HCT116 (cell line): ENCODE measurements around the gene COL20A1. TPM values are rescaled to one million over a fixed set of nuclear protein-coding genes. Genes with fewer than 3 reads are reported as not detected.
A peak's percentile ranks its signal among the peaks of the same experiment; 100 is the strongest.

Source experiments
- ATAC-seq: fragments of 200-7000 bp; cut with Tn5 transposase; 2 replicates; pipeline ENCODE4 v1.9.1; 2020; ENCODE audit warnings: mild to moderate bottlenecking, moderate library complexity
- BruUV-seq: library from RNA; stranded (reverse); fragments of 400-500 nt; replicated peaks from 2 replicates; lab custom pipeline; 2021; lab: Mats Ljungman, UMichigan
- CTCF ChIA-PET: fragments of 300-600 bp; sonication (Branson Sonifier 250); formaldehyde crosslinking; loops from one replicate; lab custom pipeline; 2021; ENCODE audit warnings: antibody characterized with exemption; lab: Charles Lee
- POLR2A ChIA-PET: fragments of 300-600, 350-600 bp; sonication (Branson Sonifier 250); formaldehyde crosslinking; loops from one replicate; lab custom pipeline; 2021; ENCODE audit warnings: antibody characterized with exemption; lab: Charles Lee
- RAD21 ChIA-PET, 2 experiments: fragments of 300-600 bp; sonication (Branson Sonifier 250); formaldehyde crosslinking; loops; one replicate each; lab custom pipeline; 2023; ENCODE audit warnings: low total read pairs in 2 of 2; ENCODE audit not compliant: uncharacterized antibody in 2 of 2, unreplicated experiment in 2 of 2, low non-redundant PET in 1 of 2; lab: Charles Lee
- DNase-seq: peaks from one replicate; pipeline ENCODE4 v3.0.0-alpha.2; 2010; ENCODE audit warnings: low read depth, low spot score
- H2AFZ ChIP-seq: fragments of 200-600 bp; shearing (Covaris generic), sonication (generic); 2 replicates; pipeline ENCODE4 v1.6.1; 2017; ENCODE audit warnings: low read depth, mixed run types, mixed read lengths, antibody characterized with exemption, low read length; ENCODE audit not compliant: poor library complexity, severe bottlenecking
- H3K27ac ChIP-seq: 2 replicates; pipeline ENCODE4 v1.5.1; 2012; ENCODE audit warnings: low read depth, low read length
- H3K27me3 ChIP-seq: fragments of 200-600 bp; sonication (generic); 2 replicates; pipeline ENCODE4 v1.6.1; 2016; ENCODE audit warnings: mixed run types, low read length, mixed read lengths; ENCODE audit not compliant: insufficient read depth
- H3K36me3 ChIP-seq, 2 experiments: fragments of 200-500 bp in 1 of 2; fragments of 200-600 bp in 1 of 2; sonication (Bioruptor generic) in 1 of 2; sonication (generic) in 1 of 2; 2 replicates each; pipeline versions ENCODE4 v1.5.1 to v1.6.1; 2014 to 2016; ENCODE audit warnings: low read length in 2 of 2, inconsistent platforms in 1 of 2, mixed read lengths in 1 of 2, mixed run types in 1 of 2; ENCODE audit not compliant: insufficient read depth in 2 of 2, control insufficient read depth in 1 of 2
- H3K4me1 ChIP-seq, 2 experiments: fragments of 200-600 bp in 1 of 2; sonication (generic) in 1 of 2; 2 replicates each; pipeline versions ENCODE4 v1.5.1 to v1.6.1; 2012 to 2017; ENCODE audit warnings: low read length in 2 of 2, inconsistent platforms in 1 of 2, mild to moderate bottlenecking in 1 of 2, mixed read lengths in 1 of 2, mixed run types in 1 of 2, moderate library complexity in 1 of 2; ENCODE audit not compliant: insufficient read depth in 2 of 2, control insufficient read depth in 1 of 2
- H3K4me2 ChIP-seq: fragments of 200-600 bp; sonication (generic); 2 replicates; pipeline ENCODE4 v1.6.1; 2017; ENCODE audit warnings: mixed run types, low read length, mixed read lengths
- H3K4me3 ChIP-seq, 2 experiments: fragments of 200-600 bp in 1 of 2; sonication (generic) in 1 of 2; replicated peaks in 1 of 2; 2 replicates each; pipeline ENCODE4 v1.5.1; 2011 to 2016; ENCODE audit warnings: low read length in 2 of 2, control low read depth in 1 of 2, low read depth in 1 of 2, mild to moderate bottlenecking in 1 of 2, mixed read lengths in 1 of 2, mixed run types in 1 of 2
- H3K79me2 ChIP-seq: fragments of 200-600 bp; sonication (generic); 2 replicates; pipeline ENCODE4 v1.6.1; 2017; ENCODE audit warnings: mild to moderate bottlenecking, mixed run types, low read length, moderate library complexity, mixed read lengths; ENCODE audit not compliant: insufficient read depth
- H3K9ac ChIP-seq: fragments of 200-600 bp; sonication (generic); 2 replicates; pipeline ENCODE4 v1.6.1; 2016; ENCODE audit warnings: low read length, mixed read lengths
- H3K9me2 ChIP-seq: fragments of 200-600 bp; sonication (generic), shearing (Covaris generic); 2 replicates; pipeline ENCODE4 v1.6.1; 2017; ENCODE audit warnings: mixed run types, mild to moderate bottlenecking, moderate library complexity; ENCODE audit not compliant: insufficient read depth
- H3K9me3 ChIP-seq, 2 experiments: fragments of 200-500 bp in 1 of 2; fragments of 200-600 bp in 1 of 2; sonication (Bioruptor generic) in 1 of 2; sonication (generic) in 1 of 2; 2 replicates each; pipeline ENCODE4 v1.6.1; 2014 to 2017; ENCODE audit warnings: low read length in 2 of 2, mixed read lengths in 2 of 2, inconsistent platforms in 1 of 2, low read depth in 1 of 2, mild to moderate bottlenecking in 1 of 2, mixed run types in 1 of 2, moderate library complexity in 1 of 2; ENCODE audit not compliant: control insufficient read depth in 1 of 2, insufficient read depth in 1 of 2
- H4K20me1 ChIP-seq: fragments of 200-600 bp; sonication (generic), shearing (Covaris generic); 2 replicates; pipeline ENCODE4 v1.6.1; 2017; ENCODE audit warnings: mixed run types, mild to moderate bottlenecking, moderate library complexity; ENCODE audit not compliant: insufficient read depth
- CBX3 ChIP-seq: IDR thresholded peaks from 2 replicates; pipeline ENCODE4 v1.6.1; 2012; ENCODE audit warnings: low read depth
- CTCF ChIP-seq, 3 experiments: fragments of 200-600 bp in 1 of 3; sonication (generic) in 1 of 3; IDR thresholded peaks in 2 of 3; conservative IDR thresholded peaks in 1 of 3; 2 replicates each; pipeline ENCODE4 v1.5.1; 2012 to 2017; ENCODE audit warnings: low read depth in 2 of 3, low read length in 2 of 3, antibody characterized with exemption in 1 of 3, borderline replicate concordance in 1 of 3, control low read depth in 1 of 3, mild to moderate bottlenecking in 1 of 3, mixed read lengths in 1 of 3, mixed run types in 1 of 3, moderate library complexity in 1 of 3; ENCODE audit not compliant: insufficient read depth in 1 of 3
- FOSL1 ChIP-seq: IDR thresholded peaks from 2 replicates; pipeline ENCODE4 v1.6.1; 2012; ENCODE audit warnings: low read depth
- POLR2A ChIP-seq: IDR thresholded peaks from 2 replicates; pipeline ENCODE4 v1.7.0; 2011; ENCODE audit warnings: borderline replicate concordance; ENCODE audit not compliant: insufficient read depth, insufficient read length; ENCODE audit errors: extremely low read depth
- POLR2AphosphoS5 ChIP-seq: IDR thresholded peaks from 2 replicates; pipeline ENCODE4 v1.6.1; 2011; ENCODE audit warnings: mild to moderate bottlenecking, low read depth, low read length, moderate library complexity
- SIN3A ChIP-seq: IDR thresholded peaks from 2 replicates; pipeline ENCODE4 v1.6.1; 2012; ENCODE audit warnings: low read depth
- YY1 ChIP-seq: IDR thresholded peaks from 2 replicates; pipeline ENCODE4 v1.6.1; 2011; ENCODE audit warnings: low read length, low read depth, moderate library complexity, mild to moderate bottlenecking; ENCODE audit not compliant: insufficient replicate concordance; ENCODE audit errors: extremely low read depth
- ZBTB33 ChIP-seq: IDR thresholded peaks from 2 replicates; pipeline ENCODE4 v1.6.1; 2011; ENCODE audit warnings: mild to moderate bottlenecking, low read length, moderate library complexity; ENCODE audit not compliant: insufficient replicate concordance; ENCODE audit errors: extremely low read depth
- ZFX ChIP-seq: fragments of 450-650 bp; IDR thresholded peaks from 2 replicates; pipeline ENCODE4 v1.6.1; 2017
- intact Hi-C: fragments of 100-400 bp; cut with micrococcal nuclease; formaldehyde crosslinking; loops from 2 replicates; pipeline ENCODE4 v1.10.0; 2022
- total RNA-seq: library from RNA; stranded (reverse); gene quantifications from one replicate; pipeline ENCODE4 v1.2.1, GENCODE V29; 2021; ENCODE audit not compliant: unreplicated experiment

COL20A1 gene
- total RNA-seq, 1 experiment from 2014 or later: 0.34 TPM

GRCh38 chr20:63272105-63273058 lies 20.6 kb upstream of the COL20A1 start, which contains the start of gene ARFGAP1:
TSS of gene ARFGAP1 (plus strand) at chr20:63272813. CDS start at chr20:63275581, 2,768 bp downstream.
- H3K27ac ChIP-seq: peak within 1 kb of the TSS; percentile 72
- no peak within 1 kb of the TSS for H2AFZ ChIP-seq
- peak; percentile 93 for ATAC-seq
- H4K20me1 ChIP-seq: no peaks in the 10 kb centered on the region
- peaks cover 10 to 30% of the 10 kb centered on the region in 2 experiments for H3K4me1 ChIP-seq
- DNase-seq: peak; percentile 61
- ChIA-PET CTCF (interaction anchor here (0.6 to 3.8 kb wide), 3 partner anchors 38 to 104 kb away, joined by 5 to 16 read pairs (median 5); no protein-coding TSS in a partner anchor), POLR2A (interaction anchor here (1.0 to 1.1 kb wide), 3 partner anchors 9 to 49 kb away, joined by 3 to 6 read pairs (median 3); no protein-coding TSS in a partner anchor), RAD21 (no interaction called here)
- peaks cover 13 to 16% of the 10 kb centered on the region in 2 experiments for H3K36me3 ChIP-seq
- H3K4me3 ChIP-seq: peak within 1 kb of the TSS; percentile 98 to 99
- no peaks in the 10 kb centered on the region for H3K9me2 ChIP-seq
- intact Hi-C loops: loop anchor here (5.0 kb wide), 1 partner anchor 40 kb away; no protein-coding TSS in a partner anchor
- BruUV-seq: no TSS peak
- peak within 1 kb of the TSS; percentile 99 for H3K4me2 ChIP-seq
- TF ChIP-seq FOSL1 (no peak), CBX3 (no peak), SIN3A (no peak), CTCF (IDR thresholded peaks at IDR 0.05 in 2 of 3, conservative IDR thresholded peaks at IDR 0.05 in 1 of 3; ENCODE audit: borderline replicate concordance in 1 of 3, insufficient read depth in 1 of 3, low read depth in 2 of 3, low read length in 2 of 3) (no peak), POLR2A (peak; percentile 38), YY1 (peak; percentile 44), ZFX (peak; percentile 73; the same call in 1 of the 2 replicates), ZBTB33 (peak; percentile 58), POLR2AphosphoS5 (peak; percentile 91)
- peaks cover 48% of the 10 kb centered on the region for H3K79me2 ChIP-seq
- H3K27me3 ChIP-seq: no peaks in the 10 kb centered on the region
- no peaks in the 10 kb centered on the region for H3K9me3 ChIP-seq
- peak within 1 kb of the TSS; percentile 96 for H3K9ac ChIP-seq
